NCI-H524 treated with DMSO at 0.1 percent for 48 hours (cell line): Measurements from ENCODE around the gene COL13A1.

ENCODE experiments used
- DNase-seq: peaks from one replicate; lab custom pipeline; 2025; lab: John Stamatoyannopoulos, UW

Gene COL13A1

DNA sequence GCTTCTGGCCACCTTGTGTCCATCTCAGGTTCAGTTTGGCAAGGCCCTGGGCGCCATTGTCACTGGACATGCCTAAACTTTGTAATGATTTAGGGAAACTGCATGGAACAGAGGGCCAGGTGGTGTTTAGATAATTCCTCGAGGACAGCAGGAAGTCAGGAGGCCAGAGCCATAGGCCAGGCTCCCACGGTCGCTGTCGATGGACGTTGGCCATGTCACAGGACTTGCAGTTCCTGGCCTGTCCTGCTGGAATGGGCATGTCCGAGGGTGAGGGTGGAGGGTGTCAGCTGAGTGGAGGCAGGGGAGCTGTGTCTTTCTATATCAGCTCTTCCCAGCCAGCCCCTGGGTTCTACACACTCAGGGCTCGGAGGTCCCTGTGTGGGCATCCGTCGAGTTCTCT, 143.1 kb downstream of the COL13A1 start:
- DNase-seq = no peak

DNA sequence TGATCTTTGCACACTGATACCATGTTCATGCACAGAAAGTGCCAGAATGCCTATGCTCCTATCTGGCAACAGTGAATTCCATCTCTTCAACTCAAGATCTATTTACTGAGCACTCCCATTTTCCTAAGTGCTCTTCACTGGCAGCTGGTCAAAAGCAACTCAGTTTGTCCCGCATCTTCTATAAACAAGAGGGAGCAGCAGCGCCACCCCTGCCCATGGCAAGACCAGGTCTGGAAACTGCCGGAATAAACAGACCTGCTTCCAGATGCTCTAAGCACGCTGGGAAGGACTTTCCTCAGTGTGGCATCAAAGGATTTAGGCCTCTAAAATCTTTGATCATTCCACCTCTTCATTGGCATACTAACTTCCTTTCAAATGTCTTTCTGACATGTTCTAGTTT, 146.6 kb downstream of the COL13A1 start:
- DNase-seq = no peak

DNA sequence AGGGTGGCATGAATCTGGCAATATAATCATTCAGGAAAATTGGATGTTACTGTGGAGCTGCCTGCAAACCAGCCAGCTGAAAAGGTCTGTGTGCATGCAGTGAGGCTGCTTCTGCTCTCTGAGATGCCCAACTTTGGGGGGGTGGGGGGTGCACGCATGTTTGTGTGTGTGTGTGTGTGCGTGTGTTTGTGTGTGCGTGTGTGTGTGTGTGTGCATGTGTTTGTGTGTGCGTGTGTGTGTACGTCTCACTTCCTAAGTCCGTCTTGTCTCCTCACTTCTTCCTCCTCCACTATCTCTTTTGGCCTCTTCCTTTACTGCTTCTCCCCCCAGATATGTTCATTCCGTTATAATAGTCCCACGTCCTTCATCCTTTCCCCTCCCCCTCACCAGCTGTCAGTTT, 148.1 kb downstream of the COL13A1 start:
- no peak for DNase-seq

DNA sequence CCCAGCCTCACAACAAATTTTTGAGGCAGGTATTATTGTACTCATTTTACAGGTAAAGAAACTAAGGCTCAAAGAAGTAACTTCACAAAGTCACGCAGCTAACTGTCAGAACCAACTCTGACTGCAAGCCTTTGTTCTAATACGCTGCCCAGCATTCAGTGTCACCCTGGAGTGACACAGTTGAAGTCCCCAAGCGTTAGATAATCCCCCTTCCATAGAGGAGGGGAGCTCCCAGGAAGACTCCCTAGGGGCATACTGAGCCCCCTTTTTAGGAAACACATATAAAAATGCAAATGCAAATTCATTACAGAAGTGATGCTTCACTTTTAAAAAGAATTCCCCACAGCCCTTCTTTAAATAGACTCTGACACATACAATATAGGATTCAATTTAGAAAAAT, 150.0 kb downstream of the COL13A1 start:
- no peak for DNase-seq

DNA sequence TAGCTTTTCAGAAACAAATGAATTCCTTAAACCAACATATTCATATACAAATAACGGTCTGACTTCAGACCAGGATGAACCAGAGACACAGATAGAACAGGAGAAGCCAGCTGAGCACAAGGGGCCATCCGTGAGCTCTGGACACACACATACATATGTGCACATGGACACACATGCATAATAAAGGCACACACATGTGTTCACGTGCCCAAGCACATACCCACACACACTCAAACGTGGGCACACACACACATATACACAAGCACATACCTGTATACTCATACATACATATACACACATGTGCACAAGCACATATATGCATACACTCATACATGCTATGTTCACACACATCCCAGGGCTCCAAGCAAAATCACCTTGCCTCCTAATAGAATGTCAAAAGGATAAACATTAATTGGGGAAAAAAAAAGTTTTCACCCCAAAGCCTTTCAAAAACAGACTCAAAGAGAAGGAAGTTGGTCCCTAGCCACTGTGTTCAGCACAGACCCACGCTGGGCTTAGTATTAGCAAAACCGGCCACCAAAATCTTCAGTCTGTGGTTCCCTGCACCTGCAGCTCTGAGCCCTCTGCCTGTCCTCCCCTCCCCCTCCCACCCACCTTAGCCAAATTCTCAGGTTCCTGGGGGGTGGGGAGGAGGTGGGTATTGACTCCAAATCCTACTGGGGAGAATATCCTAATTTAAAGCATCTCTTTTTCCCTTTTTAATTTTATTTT, 150.5 kb downstream of the COL13A1 start:
- no peak for DNase-seq

DNA sequence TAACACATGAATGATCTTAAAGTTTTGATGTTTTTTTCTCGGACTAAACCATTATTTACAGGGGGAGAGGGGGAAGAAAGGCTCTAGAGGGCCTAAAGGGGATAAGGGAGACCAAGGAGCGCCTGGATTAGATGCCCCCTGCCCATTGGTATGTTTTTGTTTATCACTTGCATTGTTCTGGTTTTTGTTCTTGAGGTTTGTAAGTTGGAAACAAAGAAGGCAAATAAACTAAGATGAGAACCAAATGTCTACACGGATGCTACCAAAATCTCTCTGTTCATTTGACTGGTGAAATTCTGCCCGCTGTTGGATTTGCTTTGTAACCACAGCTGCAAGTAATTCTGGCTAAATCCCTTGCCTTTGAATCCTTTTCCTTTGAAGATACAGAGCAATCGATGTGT, 151.1 kb downstream of the COL13A1 start:
- no peak for DNase-seq

DNA sequence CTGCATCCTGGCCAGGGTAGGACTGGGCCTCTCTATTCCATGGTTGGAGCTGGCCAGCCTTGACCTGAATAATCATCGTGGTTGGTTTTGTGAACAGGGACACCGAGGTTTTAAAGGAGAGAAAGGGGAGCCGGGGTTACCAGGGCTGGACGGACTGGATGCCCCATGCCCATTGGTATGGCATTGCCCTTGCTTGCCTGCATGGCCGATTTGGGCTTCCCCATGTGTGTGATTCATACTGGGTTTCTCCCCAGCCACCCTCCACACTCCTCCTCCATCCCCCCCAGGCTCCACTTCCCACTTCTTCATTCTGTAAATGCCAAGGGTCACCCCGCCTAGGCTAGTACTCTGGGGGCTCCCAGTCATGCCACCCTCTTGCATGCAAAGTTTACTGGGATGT, 152.1 kb downstream of the COL13A1 start:
- no peak for DNase-seq

DNA sequence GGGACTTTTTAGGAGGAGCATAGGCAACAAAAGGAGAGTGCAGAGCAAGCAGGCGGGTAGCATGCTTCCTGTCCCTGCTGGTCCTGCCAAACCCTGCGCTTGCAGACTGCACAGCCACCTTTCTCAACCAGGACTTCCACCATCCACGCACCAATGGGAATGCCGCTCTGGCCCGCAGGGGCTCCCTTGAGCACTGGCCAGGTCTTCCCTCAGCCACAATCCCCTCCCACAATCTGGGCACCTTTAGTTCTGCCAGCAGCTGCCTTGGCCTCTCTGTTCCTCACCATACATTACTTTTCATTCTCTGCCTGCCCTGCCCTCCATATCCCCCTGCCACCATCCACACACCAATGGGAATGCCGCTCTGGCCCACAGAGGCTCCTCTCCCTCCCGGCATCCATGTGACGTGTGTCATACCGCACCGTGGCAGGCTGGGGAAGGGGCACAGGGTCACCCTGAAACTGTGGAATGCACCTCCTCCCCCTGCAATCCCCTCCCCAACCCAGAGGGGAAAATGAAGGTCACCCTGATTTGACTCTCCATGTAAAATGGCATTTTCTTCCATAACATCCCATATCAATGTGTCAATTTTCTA, 153.6 kb downstream of the COL13A1 start:
- DNase-seq = no peak

DNA sequence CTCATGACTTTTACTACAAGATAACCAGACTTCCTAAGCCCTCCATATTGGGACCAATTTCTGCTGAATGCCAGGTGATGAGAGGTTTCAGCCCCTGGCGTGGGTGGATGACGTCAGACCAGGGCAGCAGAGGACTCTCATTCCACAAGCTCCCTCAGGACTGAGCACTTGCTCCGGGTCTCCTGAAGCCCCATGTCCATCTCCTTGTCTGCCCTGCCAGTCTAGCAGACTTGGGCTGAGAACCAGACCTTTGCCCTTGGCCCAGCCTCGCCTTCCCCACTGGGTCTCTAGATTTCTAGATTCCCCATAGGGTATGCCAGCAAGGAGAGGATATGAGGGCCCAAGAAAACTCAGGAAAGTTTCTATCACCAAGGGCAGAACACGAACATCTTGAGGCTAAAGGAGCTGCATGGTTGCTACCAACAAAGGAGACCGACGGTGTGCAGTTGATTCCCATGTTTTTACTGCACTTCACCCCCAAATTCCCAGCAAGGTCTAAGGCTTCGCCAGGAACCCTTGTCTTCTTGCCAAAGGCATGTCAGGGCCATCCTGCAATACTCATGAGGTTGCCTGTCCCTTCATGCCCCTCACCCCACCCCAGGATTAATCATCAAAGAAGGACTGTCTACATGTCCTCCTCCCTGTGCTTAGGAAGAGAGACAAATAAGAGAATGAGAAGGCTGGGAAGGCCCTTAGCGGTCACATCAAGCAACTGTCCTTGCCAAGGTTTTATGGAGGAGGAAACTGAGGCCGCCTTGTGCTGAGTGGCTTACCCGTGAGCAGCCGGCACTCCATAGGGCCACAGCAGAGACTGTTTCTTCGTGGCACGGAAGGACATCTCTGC, 154.4 kb downstream of the COL13A1 start:
- no peak for DNase-seq

DNA sequence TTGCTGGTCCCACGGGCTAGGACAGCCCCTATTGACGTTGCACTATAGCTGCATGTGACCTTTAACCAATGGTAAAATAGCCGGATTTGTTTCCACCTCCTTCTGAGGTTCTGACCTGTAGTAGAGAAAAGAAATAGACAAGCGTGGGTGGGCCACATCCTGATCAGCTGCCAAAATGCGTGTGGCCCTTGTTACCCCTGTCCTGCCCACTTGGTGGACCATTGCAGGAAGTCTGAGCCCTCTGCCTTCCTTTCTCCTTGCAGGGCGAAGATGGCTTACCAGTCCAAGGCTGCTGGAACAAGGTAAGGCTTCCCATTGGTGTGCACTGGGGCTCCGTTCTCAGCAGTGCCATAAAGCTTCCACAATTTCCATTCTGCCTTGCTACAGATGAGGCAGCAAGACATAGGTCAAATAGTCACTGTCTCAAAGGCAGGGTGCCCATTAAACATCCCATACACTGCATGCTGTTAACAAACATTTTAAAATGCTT, 155.1 kb downstream of the COL13A1 start:
- DNase-seq = no peak

DNA sequence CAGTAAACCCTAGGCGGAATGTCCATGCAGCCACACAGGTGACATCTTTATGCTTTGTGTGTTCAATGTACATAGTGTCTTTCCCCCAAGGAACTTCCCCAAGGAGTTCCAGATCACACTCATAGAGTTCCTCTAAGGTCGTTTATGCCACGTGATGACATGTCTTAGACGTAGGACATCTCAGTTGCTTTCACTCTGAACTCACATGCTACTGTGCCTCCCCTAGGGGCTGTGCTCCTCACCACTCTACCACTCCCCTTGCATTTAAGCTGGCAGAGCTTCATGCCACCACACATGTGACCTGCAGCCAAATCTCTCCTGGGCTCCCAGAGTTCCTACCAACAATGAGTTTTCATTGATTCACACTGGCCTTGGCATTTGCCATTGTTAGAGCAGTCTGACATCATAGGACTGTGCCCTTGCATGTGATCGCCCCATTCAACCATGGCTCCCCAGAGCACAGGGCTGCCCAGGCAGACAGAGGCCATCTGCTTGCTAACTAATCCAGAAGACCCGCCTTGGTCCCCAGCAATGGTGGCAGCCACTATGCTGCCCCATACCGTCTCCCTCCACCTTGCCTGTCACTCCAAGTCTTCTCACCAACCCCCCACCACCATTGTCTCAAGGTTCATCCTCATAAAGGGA, 155.7 kb downstream of the COL13A1 start:
- DNase-seq = no peak

DNA sequence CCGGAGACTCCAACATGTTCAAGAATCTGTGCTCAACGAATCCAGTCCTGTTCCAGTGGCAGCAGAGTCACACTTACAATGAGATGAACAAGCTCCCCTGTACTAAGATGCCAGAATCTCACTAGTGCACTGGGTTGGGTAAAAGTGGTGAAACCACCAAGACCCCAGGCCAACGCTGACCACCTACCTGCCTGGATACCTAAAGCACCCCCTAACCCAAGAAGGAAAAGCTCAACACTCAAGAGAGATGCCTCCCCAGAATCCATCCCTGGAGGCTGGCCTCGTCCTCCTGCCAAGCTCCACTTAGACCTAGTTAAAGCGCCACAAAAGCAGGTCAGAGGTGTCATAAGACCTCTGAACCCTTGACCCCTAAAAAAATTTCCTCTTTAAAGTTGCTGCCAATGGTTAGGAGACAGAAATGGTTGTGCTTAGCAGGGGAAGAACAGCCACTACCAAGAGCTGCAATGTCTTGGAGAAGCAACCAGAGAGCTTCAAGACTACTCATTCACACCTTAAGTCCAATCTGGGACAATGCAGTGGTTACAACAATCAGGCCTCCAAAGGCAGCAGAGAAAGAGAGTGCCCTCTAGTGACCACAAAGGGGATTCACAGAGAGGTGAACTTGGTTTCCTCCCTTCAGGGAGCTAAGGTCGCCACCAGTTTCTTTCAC, 156.3 kb downstream of the COL13A1 start:
- no peak for DNase-seq

DNA sequence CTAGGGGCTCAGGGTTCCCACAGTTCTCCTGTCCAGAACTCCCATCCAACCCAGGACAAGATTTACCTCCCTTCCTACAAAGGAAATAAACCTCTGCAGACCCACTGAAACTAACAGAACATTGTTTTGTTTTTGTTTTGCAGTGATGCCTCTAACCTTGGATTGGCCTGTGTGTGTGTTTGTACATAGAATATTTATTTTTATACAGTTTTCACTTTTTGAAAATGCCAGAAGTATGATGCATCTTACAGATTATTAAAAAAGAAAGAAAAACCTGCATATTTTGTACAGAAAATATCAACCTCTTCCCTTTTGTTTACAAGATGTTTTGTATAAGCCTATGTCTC, 156.8 kb downstream of the COL13A1 start:
- DNase-seq = no peak

DNA sequence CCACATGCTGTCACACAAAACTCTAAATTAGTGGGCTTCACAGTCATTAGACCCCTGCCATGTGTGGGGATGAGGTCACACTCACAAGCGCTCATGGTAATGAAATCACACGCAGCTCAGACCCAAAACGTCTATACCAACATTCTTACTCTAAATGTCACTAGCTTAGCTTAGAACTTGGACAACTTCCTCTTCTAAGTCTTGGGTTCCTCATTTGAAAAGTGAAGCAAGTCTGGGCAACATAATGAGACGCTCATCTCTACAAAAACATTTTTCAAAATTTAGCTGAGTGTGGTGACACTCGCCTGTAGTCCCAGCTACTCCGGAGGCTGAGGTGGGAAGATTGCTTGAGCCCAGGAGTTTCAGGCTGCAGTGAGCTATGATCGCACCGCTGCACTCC, 158.2 kb downstream of the COL13A1 start:
- no peak for DNase-seq

DNA sequence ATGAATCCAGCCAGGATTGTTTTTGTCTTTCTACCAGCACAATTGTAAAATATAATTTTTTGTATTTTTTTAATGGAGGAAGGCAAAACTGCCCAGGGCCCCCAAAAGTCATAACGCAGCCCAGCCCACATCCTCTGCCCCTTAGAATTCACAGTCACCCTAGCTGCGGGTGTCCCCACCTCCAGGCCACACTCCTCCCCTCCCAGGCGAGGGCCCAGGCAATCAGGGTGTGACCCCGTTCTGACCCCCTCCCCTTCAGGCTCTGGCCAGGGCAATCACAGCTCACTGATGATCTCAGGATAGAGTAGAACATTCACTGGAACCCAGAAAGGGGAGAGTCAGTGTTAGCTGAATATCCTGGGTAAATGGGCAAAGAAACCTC, 158.9 kb downstream of the COL13A1 start:
- no peak for DNase-seq

DNA sequence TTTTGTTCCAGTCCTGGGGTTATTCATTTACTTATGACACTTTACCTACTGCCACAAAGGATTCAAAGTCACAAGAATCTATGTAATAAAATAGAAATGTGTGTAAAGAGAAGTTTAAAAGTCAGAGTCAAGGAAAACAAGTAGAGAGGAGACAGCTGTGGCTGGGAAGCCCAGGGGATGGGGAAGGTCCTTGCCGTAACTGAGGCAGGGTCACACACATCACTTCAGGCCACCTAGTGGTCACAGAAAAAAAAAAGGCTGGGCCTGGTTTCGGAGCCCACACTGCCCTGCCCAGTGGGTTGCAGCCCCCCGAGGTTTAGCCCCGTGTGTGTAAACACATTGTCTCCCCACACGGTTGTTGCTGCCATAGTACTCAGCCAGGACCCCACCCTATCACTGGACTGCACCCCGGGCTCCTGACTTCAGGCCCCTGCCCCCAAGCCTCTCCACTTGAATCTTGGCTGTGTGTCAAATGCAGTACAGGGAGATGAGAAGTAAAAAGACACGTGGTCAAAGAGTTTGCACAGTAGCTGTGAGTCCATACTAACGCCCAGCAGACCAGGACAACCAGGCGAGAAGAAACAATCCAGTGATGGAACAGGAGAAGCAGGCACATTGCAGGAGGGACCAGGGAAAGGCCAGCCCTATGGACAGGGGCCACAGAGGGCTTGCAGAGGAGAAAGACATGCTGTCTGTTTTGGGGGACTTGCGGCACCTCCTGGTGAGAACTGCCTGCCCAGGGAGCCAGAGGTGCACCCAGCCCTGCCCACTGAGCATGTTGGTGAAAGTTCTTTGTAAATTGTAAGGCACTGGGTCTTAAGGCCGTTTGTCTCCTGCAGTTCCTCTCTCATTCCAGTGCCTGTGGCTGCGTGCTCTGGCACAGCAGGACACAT, 159.5 kb downstream of the COL13A1 start:
- no peak for DNase-seq

DNA sequence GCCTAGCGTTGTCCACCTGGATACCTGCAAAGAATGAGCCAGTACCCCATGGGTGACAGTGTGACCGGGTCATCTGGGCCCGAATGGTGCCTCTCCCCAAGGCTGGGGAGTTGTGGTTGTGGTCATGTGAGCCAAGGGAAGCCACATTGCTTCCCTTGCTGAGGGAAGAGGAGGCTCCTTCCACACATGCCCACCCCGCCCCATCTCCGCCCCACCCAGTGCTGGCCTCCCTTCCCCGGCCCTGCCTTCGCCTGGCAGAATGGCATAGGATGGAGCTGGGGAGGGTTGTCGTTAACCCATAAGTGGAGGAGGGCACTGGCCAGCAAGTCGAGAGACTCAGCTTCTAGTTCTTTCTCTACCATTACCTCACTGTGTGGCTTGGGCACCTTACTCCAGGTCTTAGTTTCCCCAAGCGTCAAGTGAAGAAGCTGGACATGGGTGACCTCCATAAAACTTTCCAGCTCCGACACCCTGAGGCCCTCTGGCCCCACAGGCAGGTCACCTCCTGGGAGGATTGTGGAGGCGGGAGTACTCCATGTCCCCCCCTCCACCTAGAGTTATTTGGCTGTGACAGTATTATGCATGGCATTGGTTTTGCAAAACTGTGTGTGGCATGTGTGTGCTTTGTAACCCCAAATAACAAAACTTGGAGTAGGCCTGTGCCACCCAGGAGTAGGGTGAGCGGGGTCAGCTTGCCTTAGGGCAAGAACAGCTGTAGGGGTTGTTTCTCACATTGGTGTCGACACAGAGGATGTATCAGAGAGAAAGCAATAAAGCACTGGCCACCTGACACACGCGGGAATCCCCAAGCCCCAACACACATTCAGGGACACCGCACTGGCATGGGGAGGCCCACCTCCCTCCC, 160.4 kb downstream of the COL13A1 start:
- no peak for DNase-seq

DNA sequence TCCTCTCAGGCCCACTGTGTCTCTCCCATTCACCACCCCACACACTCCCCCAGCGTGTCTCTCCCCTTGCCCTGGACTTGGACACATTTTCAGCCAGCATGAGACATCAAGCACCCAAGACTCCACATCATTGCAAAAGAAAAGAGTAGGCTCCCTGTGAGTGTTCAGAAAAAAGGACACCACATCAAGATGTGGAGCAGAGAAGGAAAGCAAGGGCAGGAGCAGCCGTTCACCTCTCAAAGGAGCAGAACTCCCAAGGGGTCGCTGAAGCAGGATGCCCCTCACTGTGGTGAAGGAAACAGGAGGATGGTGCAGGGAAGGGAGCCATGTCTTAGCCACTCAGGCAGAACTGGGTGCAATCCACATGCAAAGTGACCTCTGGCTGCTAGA, 161.0 kb downstream of the COL13A1 start:
- no peak for DNase-seq

DNA sequence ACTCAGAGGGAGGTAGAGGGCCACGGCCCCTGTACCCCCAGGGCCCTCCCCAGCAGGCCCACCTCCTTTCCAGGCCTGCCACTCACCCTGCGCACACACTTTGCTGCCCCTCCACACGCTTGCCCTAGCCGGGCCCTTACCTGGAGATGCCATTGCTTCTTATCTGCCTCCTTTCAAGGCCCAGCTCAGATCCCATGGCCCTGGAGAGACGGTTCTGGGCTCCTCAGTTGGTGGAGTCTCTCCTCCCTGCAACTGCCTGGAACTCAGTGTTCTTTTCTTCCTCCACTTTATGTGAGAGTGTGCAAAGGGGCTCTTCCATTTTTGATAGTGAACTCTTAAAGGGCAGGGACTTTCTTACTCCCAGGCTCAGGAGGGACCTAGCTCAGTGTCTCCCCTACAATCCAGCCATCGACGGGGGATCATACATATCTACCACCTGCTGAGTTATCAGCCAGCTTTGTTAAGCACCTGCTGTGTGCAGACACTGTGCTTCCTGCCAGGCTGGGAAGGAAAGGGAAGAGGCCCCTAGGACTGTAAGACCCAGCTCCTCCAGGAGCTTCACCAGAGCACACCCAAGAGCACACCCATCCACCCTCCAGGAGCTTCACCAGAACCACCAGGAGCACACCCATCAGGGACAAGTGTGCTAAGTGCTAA, 161.6 kb downstream of the COL13A1 start:
- DNase-seq = no peak
